ENCODE measurements around the gene DSCAML1. TPM values are rescaled to one million over a fixed set of nuclear protein-coding genes. Genes with fewer than 3 reads are reported as not detected.

The DSCAML1 gene
- total and polyA plus RNA-seq, 9 of the 15 experiments (the other 6 are each of a cell fraction or from before 2014, with no cell fraction given), result not detected

DNA sequence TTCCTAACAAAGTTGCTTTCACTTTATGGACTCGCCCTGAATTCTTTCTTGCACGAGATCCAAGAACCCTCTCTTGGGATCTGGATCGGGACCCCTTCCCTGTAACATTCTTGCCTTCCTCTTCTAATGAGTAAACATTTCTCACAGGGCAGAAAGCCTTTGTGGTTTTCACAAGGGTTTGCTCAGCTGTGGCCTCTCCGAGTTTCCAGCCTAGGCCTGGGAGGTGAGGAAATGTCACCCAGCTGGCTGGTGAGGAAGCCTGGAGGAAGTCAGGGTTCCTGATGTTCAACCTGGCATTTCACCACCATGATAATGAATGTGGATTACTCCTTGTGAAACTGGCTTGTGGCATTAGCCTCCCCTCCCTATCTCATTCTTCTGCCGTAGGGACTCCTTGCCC, 224.9 kb downstream of the DSCAML1 start:
- H2AFZ ChIP-seq (ENCODE audit: low read depth, low read length), result no peak overlapping the region
- ATAC-seq (no peak), FAIRE-seq (no peak), DNase-seq (ENCODE audit: extremely low read depth in 1 of 4, low spot score in 3 of 4) (no peak)
- H3K27me3 ChIP-seq (ENCODE audit: control insufficient read depth in 2 of 2, insufficient read depth in 2 of 2, low read length in 2 of 2), result peaks cover 3 to 34% of the 10 kb centered on the region in 2 experiments; a peak in 4 of 5 replicates
- H3K4me3 ChIP-seq, result no peak overlapping the region
- H3K79me2 ChIP-seq (ENCODE audit: control insufficient read depth, insufficient read depth, low read length), result no peaks in the 10 kb centered on the region
- CTCF ChIA-PET (ENCODE audit: low intra/inter-chr PET ratio), result no interaction called here
- intact Hi-C loops (cut with micrococcal nuclease), result no loop called here
- no peaks in the 10 kb centered on the region for H3K9me3 ChIP-seq (replicated peaks; ENCODE audit: control insufficient read depth, insufficient read depth, low read depth, low read length)
- POLR2A ChIA-PET, result interaction anchor here (1.2 kb wide), 1 partner anchor 13 kb away, joined by 4 read pairs; no protein-coding TSS in a partner anchor
- H4K20me1 ChIP-seq (replicated peaks; ENCODE audit: control insufficient read depth, insufficient read depth, low read length), result 0 out of 2 replicates have a peak, but pooled peaks cover 5% of the 10 kb centered on the region
- H3K9me1 ChIP-seq (ENCODE audit: control insufficient read depth, insufficient read depth, low read length), result no peaks in the 10 kb centered on the region
- no peak overlapping the region for H3K4me2 ChIP-seq (ENCODE audit: insufficient read depth, low read length)
- no peaks in the 10 kb centered on the region for H3K4me1 ChIP-seq (replicated peaks in 1 of 2; ENCODE audit: control insufficient read depth in 2 of 2, insufficient read depth in 2 of 2, low read length in 2 of 2)
- H3K36me3 ChIP-seq (ENCODE audit: control insufficient read depth, insufficient read depth, low read length), result no peaks in the 10 kb centered on the region
- H3K27ac ChIP-seq (ENCODE audit: extremely low read depth, low read depth, low read length), result no peak overlapping the region
- BruUV-seq (replicated peaks), result no TSS peak
- 0% methylated on average over 5 of the region's 5 CpGs for WGBS (ENCODE audit: insufficient coverage, low coverage, missing lambda C conversion rate)
- no peak overlapping the region for H3K9ac ChIP-seq (ENCODE audit: insufficient read depth in 1 of 2, low read depth in 2 of 2, low read length in 2 of 2)
- in situ Hi-C loops (cut with MboI), result no loop called here
- TF ChIP-seq NR2F6 (CRISPR knock-in tag; IDR thresholded peaks at IDR 0.05), result no peak
- TF ChIP-seq ELF4 (CRISPR knock-in tag; IDR thresholded peaks at IDR 0.05), result no peak
- TF ChIP-seq MTF1 (CRISPR knock-in tag; IDR thresholded peaks at IDR 0.05; ENCODE audit: borderline replicate concordance), result no peak
- no peak for TF ChIP-seq PCBP2 (IDR thresholded peaks at IDR 0.05; ENCODE audit: low read depth, low read length, poor library complexity, severe bottlenecking)
- no peak for TF ChIP-seq SRF (CRISPR knock-in tag; IDR thresholded peaks at IDR 0.05)
- no peak for TF ChIP-seq ZC3H4 (CRISPR knock-in tag; IDR thresholded peaks at IDR 0.05; ENCODE audit: borderline replicate concordance)
- no peak for TF ChIP-seq RBM34 (IDR thresholded peaks at IDR 0.05; ENCODE audit: borderline replicate concordance, insufficient read depth, low read length)
- TF ChIP-seq NCOA1 (IDR thresholded peaks at IDR 0.05; ENCODE audit: low read depth), result no peak
- TF ChIP-seq, protein P1, sequence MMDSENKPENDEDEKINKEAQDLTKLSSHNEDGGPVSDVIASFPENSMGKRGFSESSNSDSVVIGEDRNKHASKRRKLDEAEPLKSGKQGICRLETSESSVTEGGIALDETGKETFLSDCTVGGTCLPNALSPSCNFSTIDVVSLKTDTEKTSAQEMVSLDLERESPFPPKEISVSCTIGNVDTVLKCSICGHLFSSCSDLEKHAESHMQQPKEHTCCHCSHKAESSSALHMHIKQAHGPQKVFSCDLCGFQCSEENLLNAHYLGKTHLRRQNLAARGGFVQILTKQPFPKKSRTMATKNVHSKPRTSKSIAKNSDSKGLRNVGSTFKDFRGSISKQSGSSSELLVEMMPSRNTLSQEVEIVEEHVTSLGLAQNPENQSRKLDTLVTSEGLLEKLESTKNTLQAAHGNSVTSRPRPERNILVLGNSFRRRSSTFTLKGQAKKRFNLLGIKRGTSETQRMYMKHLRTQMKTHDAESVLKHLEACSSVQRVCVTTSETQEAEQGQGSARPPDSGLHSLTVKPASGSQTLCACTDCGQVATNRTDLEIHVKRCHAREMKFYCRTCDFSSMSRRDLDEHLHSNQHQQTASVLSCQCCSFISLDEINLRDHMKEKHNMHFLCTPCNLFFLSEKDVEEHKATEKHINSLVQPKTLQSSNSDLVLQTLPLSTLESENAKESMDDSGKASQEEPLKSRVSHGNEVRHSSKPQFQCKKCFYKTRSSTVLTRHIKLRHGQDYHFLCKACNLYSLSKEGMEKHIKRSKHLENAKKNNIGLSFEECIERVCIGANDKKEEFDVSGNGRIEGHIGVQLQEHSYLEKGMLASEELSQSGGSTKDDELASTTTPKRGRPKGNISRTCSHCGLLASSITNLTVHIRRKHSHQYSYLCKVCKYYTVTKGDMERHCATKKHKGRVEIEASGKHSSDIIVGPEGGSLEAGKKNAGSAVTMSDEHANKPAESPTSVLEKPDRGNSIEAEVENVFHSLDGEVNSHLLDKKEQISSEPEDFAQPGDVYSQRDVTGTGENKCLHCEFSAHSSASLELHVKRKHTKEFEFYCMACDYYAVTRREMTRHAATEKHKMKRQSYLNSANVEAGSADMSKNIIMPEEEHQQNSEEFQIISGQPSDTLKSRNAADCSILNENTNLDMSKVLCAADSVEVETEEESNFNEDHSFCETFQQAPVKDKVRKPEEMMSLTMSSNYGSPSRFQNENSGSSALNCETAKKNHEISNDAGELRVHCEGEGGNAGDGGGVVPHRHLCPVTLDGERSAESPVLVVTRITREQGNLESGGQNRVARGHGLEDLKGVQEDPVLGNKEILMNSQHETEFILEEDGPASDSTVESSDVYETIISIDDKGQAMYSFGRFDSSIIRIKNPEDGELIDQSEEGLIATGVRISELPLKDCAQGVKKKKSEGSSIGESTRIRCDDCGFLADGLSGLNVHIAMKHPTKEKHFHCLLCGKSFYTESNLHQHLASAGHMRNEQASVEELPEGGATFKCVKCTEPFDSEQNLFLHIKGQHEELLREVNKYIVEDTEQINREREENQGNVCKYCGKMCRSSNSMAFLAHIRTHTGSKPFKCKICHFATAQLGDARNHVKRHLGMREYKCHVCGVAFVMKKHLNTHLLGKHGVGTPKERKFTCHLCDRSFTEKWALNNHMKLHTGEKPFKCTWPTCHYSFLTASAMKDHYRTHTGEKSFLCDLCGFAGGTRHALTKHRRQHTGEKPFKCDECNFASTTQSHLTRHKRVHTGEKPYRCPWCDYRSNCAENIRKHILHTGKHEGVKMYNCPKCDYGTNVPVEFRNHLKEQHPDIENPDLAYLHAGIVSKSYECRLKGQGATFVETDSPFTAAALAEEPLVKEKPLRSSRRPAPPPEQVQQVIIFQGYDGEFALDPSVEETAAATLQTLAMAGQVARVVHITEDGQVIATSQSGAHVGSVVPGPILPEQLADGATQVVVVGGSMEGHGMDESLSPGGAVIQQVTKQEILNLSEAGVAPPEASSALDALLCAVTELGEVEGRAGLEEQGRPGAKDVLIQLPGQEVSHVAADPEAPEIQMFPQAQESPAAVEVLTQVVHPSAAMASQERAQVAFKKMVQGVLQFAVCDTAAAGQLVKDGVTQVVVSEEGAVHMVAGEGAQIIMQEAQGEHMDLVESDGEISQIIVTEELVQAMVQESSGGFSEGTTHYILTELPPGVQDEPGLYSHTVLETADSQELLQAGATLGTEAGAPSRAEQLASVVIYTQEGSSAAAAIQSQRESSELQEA (IDR thresholded peaks at IDR 0.05; ENCODE audit: low read depth), result no peak
- TF ChIP-seq, protein P2, sequence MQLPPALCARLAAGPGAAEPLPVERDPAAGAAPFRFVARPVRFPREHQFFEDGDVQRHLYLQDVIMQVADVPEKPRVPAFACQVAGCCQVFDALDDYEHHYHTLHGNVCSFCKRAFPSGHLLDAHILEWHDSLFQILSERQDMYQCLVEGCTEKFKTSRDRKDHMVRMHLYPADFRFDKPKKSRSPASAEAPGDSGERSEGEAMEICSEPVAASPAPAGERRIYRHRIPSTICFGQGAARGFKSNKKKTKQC (CRISPR knock-in tag; IDR thresholded peaks at IDR 0.05), result no peak
- TF ChIP-seq THRAP3 (IDR thresholded peaks at IDR 0.05; ENCODE audit: borderline replicate concordance), result no peak
- no peak for TF ChIP-seq MECOM (CRISPR knock-in tag; IDR thresholded peaks at IDR 0.05)
- TF ChIP-seq TARDBP (IDR thresholded peaks at IDR 0.05), result no peak
- TF ChIP-seq HEY1 (CRISPR knock-in tag; IDR thresholded peaks at IDR 0.05; ENCODE audit: borderline replicate concordance), result no peak
- no peak for TF ChIP-seq TEAD1 (CRISPR knock-in tag; IDR thresholded peaks at IDR 0.05)
- TF ChIP-seq FOXA3 (CRISPR knock-in tag; conservative IDR thresholded peaks at IDR 0.05 in 1 of 2, IDR thresholded peaks at IDR 0.05 in 1 of 2), result no peak

Measured in K562 (cell line).